ENCODE data around the gene GAB1. TPM values are rescaled to one million over a fixed set of nuclear protein-coding genes. Genes with fewer than 3 reads are reported as not detected.

The GAB1 gene
- total RNA-seq, 2 donors from 2014 or later: 2.0 to 2.2 TPM

DNA sequence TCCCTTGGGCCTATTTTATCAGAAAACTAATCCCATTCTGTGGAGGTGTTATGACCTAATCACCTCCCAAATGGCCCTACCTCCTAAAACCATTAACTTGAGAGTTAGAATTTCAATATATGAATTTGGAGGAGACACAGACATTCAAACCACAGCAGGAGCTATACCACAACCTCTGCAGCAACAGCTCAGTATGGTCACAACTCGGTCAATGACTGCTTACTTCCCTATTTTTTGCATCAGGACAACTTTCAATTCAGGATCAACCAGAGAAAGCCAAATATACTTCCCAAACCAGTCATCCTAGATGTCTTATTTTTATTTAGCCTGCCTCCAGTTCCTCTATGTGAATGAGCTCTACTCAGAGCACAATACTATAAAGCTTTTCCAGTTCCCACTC, 165.6 kb downstream of the GAB1 start:
- DNase-seq (ENCODE audit: low spot score) (no peak), ATAC-seq (no peak)
- no peaks in the 10 kb centered on the region for H3K36me3 Mint-ChIP-seq
- no peak overlapping the region for H3K27ac Mint-ChIP-seq
- no peaks in the 10 kb centered on the region for H3K27me3 Mint-ChIP-seq
- H3K4me1 Mint-ChIP-seq (ENCODE audit: low read depth in 2 of 2): no peaks in the 10 kb centered on the region
- no peak overlapping the region for H3K4me3 Mint-ChIP-seq
- H3K9me3 Mint-ChIP-seq: no peaks in the 10 kb centered on the region

DNA sequence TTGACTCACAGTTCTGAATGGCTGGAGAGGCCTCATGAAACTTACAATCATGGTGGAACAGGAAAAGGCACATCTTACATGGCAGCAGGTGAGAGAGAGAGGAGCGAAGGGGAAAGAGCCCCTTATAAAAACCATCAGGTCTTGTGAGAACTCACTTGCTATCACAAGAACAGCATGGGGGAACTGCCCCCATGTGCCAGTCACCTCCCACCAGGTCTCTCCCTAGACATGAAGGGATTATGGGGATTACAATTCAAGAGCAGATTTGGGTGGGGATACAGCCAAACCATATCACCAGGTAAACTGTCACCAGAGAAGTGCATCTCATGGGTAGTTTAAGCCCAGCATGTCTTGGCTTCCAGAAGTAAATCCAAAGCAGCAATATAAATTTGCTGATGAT, 169.4 kb downstream of the GAB1 start:
- ATAC-seq: no peak
- no peak overlapping the region for H3K27ac Mint-ChIP-seq
- H3K4me1 Mint-ChIP-seq (ENCODE audit: low read depth in 2 of 2): peaks cover 0 to 10% of the 10 kb centered on the region in 2 donors
- DNase-seq (ENCODE audit: low spot score): no peak
- H3K4me3 Mint-ChIP-seq: no peak overlapping the region
- H3K9me3 Mint-ChIP-seq: no peaks in the 10 kb centered on the region
- peaks cover 0 to 7% of the 10 kb centered on the region in 2 donors for H3K27me3 Mint-ChIP-seq
- no peaks in the 10 kb centered on the region for H3K36me3 Mint-ChIP-seq

GRCh38 chr4:143511906-143512305, 175.2 kb downstream of the GAB1 start:
- peaks cover 23 to 39% of the 10 kb centered on the region in 2 donors for H3K4me1 Mint-ChIP-seq (ENCODE audit: low read depth in 2 of 2)
- ATAC-seq: no peak
- peaks cover 0 to 7% of the 10 kb centered on the region in 2 donors for H3K27me3 Mint-ChIP-seq
- H3K36me3 Mint-ChIP-seq: peaks cover 12% of the 10 kb centered on the region
- peak overlapping the region in 1 of 2 donors; percentile 97 for H3K27ac Mint-ChIP-seq
- no peaks in the 10 kb centered on the region for H3K9me3 Mint-ChIP-seq
- DNase-seq (ENCODE audit: low spot score): no peak
- no peak overlapping the region for H3K4me3 Mint-ChIP-seq

- Mint-ChIP-seq H3K9me3 (no peaks in the 10 kb centered on the region), H3K27me3 (peaks cover 0 to 7% of the 10 kb centered on the region in 2 donors), H3K27ac (peak overlapping the region; percentile 97 to 98), H3K4me1 (ENCODE audit: low read depth in 2 of 2) (peaks cover 26 to 41% of the 10 kb centered on the region in 2 donors), H3K36me3 (peaks cover 12% of the 10 kb centered on the region), H3K4me3 (peak overlapping the region; percentile 99)
- DNase-seq (ENCODE audit: low spot score) (no peak), ATAC-seq (peak; percentile 60 to 64)
Observed at GRCh38 chr4:143512978-143513313, 176.3 kb downstream of the GAB1 start.

- peak within 1 kb of the TSS; percentile 99 for H3K4me3 Mint-ChIP-seq
- H3K27me3 Mint-ChIP-seq: peaks cover 0 to 7% of the 10 kb centered on the region in 2 donors
- peak; percentile 93 to 95 for ATAC-seq
- peaks cover 26 to 35% of the 10 kb centered on the region in 2 donors for H3K4me1 Mint-ChIP-seq (ENCODE audit: low read depth in 2 of 2)
- peaks cover 12% of the 10 kb centered on the region for H3K36me3 Mint-ChIP-seq
- peak; percentile 98 for DNase-seq (ENCODE audit: low spot score)
- no peaks in the 10 kb centered on the region for H3K9me3 Mint-ChIP-seq
- H3K27ac Mint-ChIP-seq: peak within 1 kb of the TSS; percentile 97 to 98
Observed at GRCh38 chr4:143513314-143514168, 176.9 kb downstream of the GAB1 start, which contains the start of gene SMARCA5. SMARCA5 (plus strand) TSS chr4:143513702; CDS start chr4:143513925, 223 bp downstream.

DNA sequence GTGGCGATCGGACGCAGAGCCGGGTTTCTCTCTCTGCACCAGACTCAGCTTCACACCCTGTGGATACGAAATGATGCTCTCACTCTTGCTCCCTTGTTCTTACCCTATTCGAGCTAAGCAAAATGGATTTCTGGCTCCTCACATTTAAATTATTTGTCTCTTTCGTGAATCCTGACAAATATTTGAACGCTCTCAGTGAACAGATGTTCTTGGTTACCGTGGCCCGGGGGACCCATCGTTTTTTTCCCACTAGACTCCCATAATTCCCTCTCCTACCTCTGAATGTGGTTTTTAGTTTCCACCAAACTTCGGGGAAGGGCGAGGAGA, 177.5 kb downstream of the GAB1 start:
- H3K27me3 Mint-ChIP-seq: peaks cover 0 to 7% of the 10 kb centered on the region in 2 donors
- peak overlapping the region; percentile 97 to 98 for H3K27ac Mint-ChIP-seq
- H3K36me3 Mint-ChIP-seq: peaks cover 18% of the 10 kb centered on the region
- peak overlapping the region; percentile 99 for H3K4me3 Mint-ChIP-seq
- H3K9me3 Mint-ChIP-seq: no peaks in the 10 kb centered on the region
- no peak for ATAC-seq
- peaks cover 31 to 37% of the 10 kb centered on the region in 2 donors for H3K4me1 Mint-ChIP-seq (ENCODE audit: low read depth in 2 of 2)
- DNase-seq (ENCODE audit: low spot score): no peak

DNA sequence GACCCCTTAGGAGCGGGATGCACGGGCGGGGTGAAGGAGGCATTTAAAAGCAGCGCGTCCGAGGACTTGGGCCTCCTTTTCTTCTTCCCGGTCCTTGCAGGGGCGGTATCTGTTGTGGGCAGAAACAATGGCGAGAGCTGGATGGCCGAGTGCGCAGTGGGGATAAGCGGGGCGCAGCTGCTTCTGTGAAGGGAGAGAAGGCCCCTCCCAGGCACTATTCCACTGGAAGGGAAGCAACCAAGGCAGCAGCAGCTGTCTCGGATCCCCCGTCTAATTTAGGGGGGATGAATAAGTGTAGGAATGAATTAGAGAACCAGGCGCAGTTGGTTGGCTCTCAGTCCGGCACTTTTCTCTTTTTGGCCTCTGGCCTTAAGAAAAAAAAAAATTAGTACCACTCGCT, 177.8 kb downstream of the GAB1 start:
- Mint-ChIP-seq H3K27ac (peak overlapping the region; percentile 97 to 98), H3K9me3 (no peaks in the 10 kb centered on the region), H3K4me1 (ENCODE audit: low read depth in 2 of 2) (peaks cover 35 to 40% of the 10 kb centered on the region in 2 donors)

GRCh38 chr4:143514901-143515300, 178.2 kb downstream of the GAB1 start:
- Mint-ChIP-seq H3K36me3 (peaks cover 26% of the 10 kb centered on the region), H3K9me3 (no peaks in the 10 kb centered on the region), H3K4me1 (ENCODE audit: low read depth in 2 of 2) (peaks cover 38 to 44% of the 10 kb centered on the region in 2 donors), H3K4me3 (peak overlapping the region; percentile 99), H3K27me3 (peaks cover 0 to 7% of the 10 kb centered on the region in 2 donors), H3K27ac (peak overlapping the region; percentile 97 to 98)
- DNase-seq (ENCODE audit: low spot score): no peak
- no peak for ATAC-seq

More for the DNA sequence above, 177.8 kb downstream of the GAB1 start:
- H3K4me3 Mint-ChIP-seq: peak overlapping the region; percentile 99
- ATAC-seq: no peak
- H3K36me3 Mint-ChIP-seq: peaks cover 22% of the 10 kb centered on the region
- peaks cover 0 to 7% of the 10 kb centered on the region in 2 donors for H3K27me3 Mint-ChIP-seq
- peak; percentile 68 for DNase-seq (ENCODE audit: low spot score)

DNA sequence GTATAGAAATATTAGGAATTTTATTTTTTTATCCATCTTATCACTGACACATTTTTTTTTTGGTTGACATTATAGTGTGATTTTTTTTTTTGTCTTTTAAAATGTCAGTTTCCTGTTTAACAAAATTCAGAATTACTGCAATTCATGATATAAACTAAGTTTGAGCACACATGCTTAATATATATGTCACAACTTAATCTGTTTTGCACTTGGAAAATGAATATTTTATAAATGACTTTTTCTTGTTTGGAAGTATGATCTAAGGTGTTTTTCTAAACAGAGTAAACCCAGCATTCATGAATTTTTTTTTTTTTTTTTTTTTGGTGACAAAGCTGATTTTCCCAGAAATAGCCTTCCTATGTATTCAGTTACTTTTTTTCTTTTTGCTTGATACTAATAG, 179.2 kb downstream of the GAB1 start:
- Mint-ChIP-seq H3K27me3 (no peaks in the 10 kb centered on the region), H3K4me1 (ENCODE audit: low read depth in 2 of 2) (peaks cover 38 to 48% of the 10 kb centered on the region in 2 donors), H3K36me3 (peaks cover 29% of the 10 kb centered on the region), H3K9me3 (no peaks in the 10 kb centered on the region), H3K4me3 (peak overlapping the region; percentile 99), H3K27ac (peak overlapping the region; percentile 65 to 71)
- DNase-seq (ENCODE audit: low spot score): no peak
- no peak for ATAC-seq

DNA sequence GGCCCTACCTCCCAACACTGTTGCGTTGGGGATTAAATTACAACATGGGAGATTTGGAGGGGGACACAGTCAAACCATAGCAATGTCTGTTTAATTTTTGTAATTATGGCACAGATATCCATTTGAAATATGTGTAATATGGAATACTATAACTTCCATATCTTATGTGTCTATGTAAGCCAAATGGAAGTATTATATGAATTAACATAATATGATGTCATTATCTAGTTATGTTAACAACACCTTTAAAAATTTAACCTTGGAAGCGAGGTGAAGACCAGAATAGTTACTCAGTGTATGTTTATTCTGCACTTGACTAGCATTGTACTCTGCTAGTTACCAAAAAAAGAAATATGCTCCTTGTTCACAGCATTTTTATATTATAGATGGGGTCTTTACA, 181.1 kb downstream of the GAB1 start:
- no peak overlapping the region for H3K27ac Mint-ChIP-seq
- peaks cover 41 to 49% of the 10 kb centered on the region in 2 donors for H3K4me1 Mint-ChIP-seq (ENCODE audit: low read depth in 2 of 2)
- DNase-seq (ENCODE audit: low spot score) (no peak), ATAC-seq (no peak)
- H3K27me3 Mint-ChIP-seq: no peaks in the 10 kb centered on the region
- H3K9me3 Mint-ChIP-seq: no peaks in the 10 kb centered on the region
- peaks cover 33% of the 10 kb centered on the region for H3K36me3 Mint-ChIP-seq
- no peak overlapping the region for H3K4me3 Mint-ChIP-seq

Other genes with a start within 250 kb of the GAB1 start
- gene USP38, start 152.0 kb upstream of the GAB1 start, total RNA-seq: 10 to 100 TPM; 29.4 to 31.8 TPM
- 10 to 100 TPM; 42.6 to 44.7 TPM for gene SMARCA5, start 176.8 kb downstream of the GAB1 start, total RNA-seq

Data from natural killer cell treated with Interleukin-12 subunit alpha and Interleukin-12 subunit beta and Interleukin-15 and Interleukin-18, amount 100 ng/mL, for 72 hours (primary cell).